GM21576 (cell line): ENCODE measurements around the gene PRR36.
"Not testable (repeated sequence)": the region's sequence is repeated elsewhere in the genome, so short reads cannot be mapped to it uniquely, and the experiment has no call there.

Experiments
- ATAC-seq: cut with Tn5 transposase; IDR thresholded peaks from one replicate; pipeline ENCODE4 v1.9.1; 2021; ENCODE audit warnings: mild to moderate bottlenecking, moderate library complexity; ENCODE audit not compliant: unreplicated experiment

The PRR36 gene

GRCh38 chr19:7861619-7862412 is 12.4 kb downstream of the PRR36 start:
- ATAC-seq: no peak

GRCh38 chr19:7860714-7861618 is 13.2 kb downstream of the PRR36 start:
- ATAC-seq: no peak

GRCh38 chr19:7859831-7860713 is 14.1 kb downstream of the PRR36 start:
- ATAC-seq: no peak

DNA sequence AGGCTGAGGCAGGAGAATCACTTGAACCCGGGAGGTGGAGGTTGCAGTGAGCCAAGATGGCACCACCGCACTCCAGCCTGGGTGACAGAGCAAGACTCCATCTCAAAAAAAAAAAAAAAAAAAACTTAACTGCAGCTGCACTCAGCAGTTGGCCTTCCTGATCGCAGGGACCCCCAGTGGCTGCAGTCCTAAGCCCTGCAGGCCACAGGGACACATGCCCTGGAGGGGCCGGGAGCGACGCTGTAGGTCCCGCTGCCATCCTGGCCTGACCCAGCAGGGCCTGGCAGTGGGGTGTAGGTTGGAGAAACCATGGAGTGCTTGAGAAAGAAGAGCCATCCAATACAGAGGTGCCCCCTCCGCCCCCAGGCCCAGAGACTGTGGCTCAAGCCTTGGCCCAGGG is 15.1 kb downstream of the PRR36 start:
- ATAC-seq: not testable (repeated sequence)

- no peak for ATAC-seq
These were observed 15.9 kb downstream of the PRR36 start for GRCh38 chr19:7858109-7858770.

GRCh38 chr19:7857727-7858108 is 16.5 kb downstream of the PRR36 start:
- no peak for ATAC-seq

DNA sequence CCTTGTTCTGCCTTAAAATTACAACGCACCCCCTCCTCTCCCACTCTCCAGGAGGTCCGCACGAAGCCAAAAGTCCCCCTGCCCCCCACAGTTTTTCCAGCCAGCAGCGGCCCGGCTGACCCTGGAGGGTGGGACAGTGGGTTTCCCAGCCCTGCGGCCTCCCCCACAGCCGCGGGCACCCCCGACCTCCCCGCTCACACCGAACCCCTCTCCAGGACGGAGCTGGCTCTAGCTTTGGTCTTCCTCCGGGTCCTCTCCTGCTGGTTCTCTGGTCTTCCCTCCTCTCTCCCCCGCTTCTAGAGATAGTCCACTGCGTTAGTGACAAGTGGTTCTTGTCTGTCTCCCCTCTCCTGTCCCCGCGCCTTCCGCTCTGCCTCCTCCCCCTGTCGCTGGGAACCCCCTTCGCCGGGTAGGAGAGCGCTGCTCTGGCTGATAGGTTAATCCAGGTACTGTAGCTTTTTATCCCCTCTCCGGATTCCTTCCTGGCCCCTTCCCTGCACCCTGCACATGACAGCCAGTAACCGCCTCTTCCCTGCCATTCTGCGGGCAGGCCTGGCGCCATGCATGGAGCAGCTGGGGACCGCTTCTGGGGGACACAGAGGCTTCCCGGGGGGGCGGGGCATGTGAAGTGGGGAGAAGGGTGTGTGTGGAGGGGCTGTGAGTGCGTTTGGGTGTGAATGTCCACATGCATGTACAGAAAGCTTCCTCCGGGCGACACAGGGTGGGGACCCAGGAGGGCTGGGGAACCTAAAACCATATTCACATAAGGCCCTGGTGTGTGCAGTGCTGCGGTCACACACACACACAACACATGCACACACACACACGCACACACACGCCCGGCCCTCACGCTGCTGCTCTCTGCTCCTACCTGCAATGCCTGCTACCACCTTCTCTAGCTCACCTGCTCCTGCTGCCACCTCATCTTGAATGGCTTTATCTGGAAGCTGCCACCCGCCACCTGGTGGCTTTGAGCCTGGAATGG is 17.2 kb downstream of the PRR36 start:
- no peak for ATAC-seq

DNA sequence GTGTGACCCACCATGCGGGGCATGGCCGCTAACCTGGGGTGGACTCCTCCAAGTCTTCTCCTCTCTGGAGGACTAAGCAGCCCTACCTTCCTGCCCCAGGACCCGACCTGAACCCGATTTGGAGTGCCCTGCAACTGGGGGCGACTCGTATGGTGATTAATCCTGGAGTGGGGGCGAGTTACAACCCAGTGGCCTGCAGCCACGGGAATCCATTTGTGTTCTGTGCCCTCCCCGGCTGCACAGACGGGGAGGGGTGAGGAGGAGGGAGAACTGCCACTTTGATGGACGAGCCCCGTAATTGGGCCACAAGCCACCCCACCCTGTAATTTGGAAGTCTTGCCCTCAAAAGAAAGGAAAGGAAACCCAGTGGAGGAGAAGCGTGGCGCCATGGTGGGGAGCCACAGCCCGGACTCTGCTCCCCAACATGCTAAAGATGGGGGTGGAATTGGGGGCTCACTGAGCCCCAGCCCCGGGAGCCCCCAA is 18.0 kb downstream of the PRR36 start:
- ATAC-seq: no peak

DNA sequence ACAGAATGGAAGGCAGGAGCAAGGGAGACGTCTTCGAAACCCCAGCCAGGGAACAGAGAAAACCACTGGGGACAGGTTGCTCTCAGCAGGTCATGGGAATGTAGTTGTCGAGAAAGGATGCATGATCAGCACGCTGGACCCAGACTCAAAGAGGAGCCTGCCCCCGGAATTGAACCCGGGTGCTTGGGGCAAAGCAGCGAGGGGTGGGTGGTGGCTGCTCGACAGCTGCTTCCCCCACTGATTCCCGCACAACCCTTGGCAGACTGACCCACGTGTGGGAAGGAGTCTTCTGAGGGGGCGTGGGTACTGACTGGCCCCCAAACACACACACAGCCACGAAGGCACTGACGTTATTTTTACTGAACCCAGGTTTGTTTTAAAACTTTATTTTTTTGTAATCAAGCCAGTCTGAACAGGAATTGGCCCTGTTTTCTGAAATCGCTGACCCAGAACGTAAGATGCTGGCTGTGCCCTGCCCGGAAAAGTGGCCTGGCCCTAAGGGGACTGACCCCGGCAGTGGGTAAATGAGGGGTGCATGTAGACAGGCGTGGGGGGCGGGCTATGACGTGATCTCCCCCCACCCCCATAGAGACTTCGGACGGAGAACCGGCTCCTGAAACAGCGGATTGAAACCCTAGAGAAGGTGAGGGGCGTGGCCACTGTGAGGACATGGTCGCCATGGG is 18.6 kb downstream of the PRR36 start:
- ATAC-seq: no peak

DNA sequence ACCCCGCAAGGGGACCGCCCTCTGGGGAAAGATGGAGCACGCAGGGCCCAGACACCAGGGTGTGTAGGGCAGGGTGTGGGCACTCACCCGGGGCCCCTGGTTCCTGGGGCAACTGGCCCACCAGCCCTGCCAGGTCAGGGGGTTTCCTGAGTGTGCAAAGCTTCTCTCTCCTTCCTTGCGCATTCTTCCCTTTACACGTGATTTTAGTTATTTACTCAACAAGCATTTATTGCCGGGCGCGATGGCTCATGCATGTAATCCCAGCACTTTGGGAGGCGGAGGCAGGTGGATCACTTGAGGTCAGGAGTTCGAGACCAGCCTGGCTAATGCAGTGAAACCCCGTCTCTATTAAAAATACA is 20.4 kb downstream of the PRR36 start:
- no peak for ATAC-seq

GRCh38 chr19:7852851-7853769 is 21.1 kb downstream of the PRR36 start:
- no peak for ATAC-seq

DNA sequence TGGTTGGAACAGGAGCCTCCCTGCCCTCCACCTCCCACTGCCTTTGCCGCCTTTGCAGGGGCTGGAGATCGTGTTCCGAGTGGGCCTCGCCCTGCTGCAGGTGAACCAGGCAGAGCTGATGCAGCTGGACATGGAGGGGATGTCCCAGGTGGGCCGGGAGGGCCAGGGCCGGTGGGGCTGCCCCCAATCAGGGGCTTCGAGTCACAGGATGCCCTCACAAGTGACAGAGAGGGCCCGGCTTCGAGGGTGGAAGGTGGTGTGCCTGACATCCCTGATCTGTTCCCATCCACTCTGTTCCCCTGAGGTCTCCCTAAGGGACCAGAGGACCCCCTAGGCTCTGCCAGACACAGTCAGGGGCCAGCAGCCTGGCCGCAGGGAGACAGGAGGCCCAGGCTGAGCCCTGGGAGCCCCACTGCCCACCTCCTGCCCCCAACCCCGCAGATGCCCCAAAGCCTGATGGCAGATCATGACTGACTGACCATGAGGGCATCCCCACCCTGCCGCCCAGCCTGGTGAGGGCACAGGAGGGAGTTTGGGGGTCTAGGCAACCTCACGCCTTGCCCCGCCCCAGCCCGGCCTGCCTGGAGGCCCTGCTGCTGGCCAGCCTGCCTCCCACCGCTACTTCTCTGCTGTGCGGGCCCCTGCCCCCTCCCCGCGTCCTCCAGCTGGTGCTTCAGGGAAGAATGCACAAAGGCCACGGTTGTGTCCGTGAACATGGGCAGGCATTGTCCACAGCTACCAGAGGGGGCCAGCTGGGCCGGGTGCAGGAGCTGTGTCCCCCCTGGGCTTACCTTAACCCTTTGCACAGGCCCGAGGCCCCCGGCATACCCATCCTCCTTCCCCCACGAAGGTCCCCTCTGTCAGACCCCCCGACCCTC is 22.3 kb downstream of the PRR36 start:
- no peak for ATAC-seq

GRCh38 chr19:7850945-7851622 is 23.1 kb downstream of the PRR36 start:
- ATAC-seq: no peak

- ATAC-seq: no peak
These were observed 24.0 kb downstream of the PRR36 start for GRCh38 chr19:7850000-7850813.

DNA sequence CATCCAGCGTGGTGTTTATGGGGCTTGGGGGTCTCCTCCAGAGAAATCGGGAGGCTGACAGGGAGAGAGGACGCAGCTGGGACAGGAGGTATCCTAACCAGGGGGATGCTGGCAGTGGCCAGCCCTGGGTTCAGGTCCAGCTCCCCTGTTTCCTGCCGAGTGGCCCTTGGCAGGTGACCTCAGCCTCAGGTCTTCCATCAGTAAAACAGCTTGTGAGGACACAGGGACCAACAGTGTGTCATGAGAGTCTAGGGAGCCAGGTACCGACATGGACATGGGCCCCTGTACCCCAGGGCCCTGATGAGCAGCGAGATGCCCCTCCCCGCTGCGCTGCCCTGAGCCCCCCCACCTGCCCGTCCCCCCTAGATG is 24.6 kb downstream of the PRR36 start:
- ATAC-seq: no peak
